OCI-LY3 (cell line): Measurements from ENCODE around the gene CGB1.
"Not testable (repeated sequence)": the region's sequence is repeated elsewhere in the genome, so short reads cannot be mapped to it uniquely, and the experiment has no call there.

Source experiments
- CTCF ChIP-seq: fragments of 200-600, 300-600 bp; sonication (generic); IDR thresholded peaks from 2 replicates; pipeline ENCODE4 v1.5.1; 2014; ENCODE audit warnings: antibody characterized with exemption, low read length, low read depth
- EZH2phosphoT487 ChIP-seq: fragments of 200-600 bp; shearing (Covaris generic); IDR thresholded peaks from 2 replicates; pipeline ENCODE4 v1.6.1; 2018; ENCODE audit warnings: antibody characterized with exemption, mixed run types, low read depth

GRCh38 chr19:49042666-49043065 lies 6.0 kb upstream of the CGB1 start:
- TF ChIP-seq CTCF, EZH2phosphoT487: not testable (repeated sequence)
